ENCODE results near the gene BHLHE23.

GRCh38 chr20:63014287-63014686 is 7.5 kb upstream of the BHLHE23 start:
- TF ChIP-seq POLR2AphosphoS5 (IDR thresholded peaks at IDR 0.05; ENCODE audit: low read depth, low read length) = no peak
- TF ChIP-seq REST (IDR thresholded peaks at IDR 0.05; ENCODE audit: insufficient read depth in 1 of 2, low read depth in 2 of 2, low read length in 2 of 2) = no peak
